Activated CD8-positive, alpha-beta T cell treated with anti-CD3 and anti-CD28 coated beads for 36 hours (primary cell): ENCODE data around the gene LRRC27. TPM values are rescaled to one million over a fixed set of nuclear protein-coding genes. Genes with fewer than 3 reads are reported as not detected.
A peak's percentile ranks its signal among the peaks of the same experiment; 100 is the strongest.
"Not testable (repeated sequence)": the region's sequence is repeated elsewhere in the genome, so short reads cannot be mapped to it uniquely, and the experiment has no call there.

Source experiments
- ATAC-seq: fragments of 200-7000 bp; cut with Tn5 transposase; one replicate; pipeline ENCODE4 v1.10.0; 2021; ENCODE audit warnings: mild to moderate bottlenecking, moderate library complexity
- CTCF ChIA-PET: fragments of 350-600 bp; sonication (Branson Sonifier 250); formaldehyde crosslinking; loops from one replicate; lab custom pipeline; 2021; ENCODE audit warnings: antibody characterized with exemption; lab: Charles Lee
- POLR2A ChIA-PET: fragments of 350-600 bp; sonication (Branson Sonifier 250); formaldehyde crosslinking; loops from one replicate; lab custom pipeline; 2021; ENCODE audit warnings: antibody characterized with exemption; lab: Charles Lee
- DNase-seq: peaks from one replicate; pipeline ENCODE4 v3.0.0-alpha.2; 2020
- H3K27ac Mint-ChIP-seq: one replicate; pipeline ENCODE4 v1.8.0; 2021; ENCODE audit warnings: mild to moderate bottlenecking, mixed read lengths
- H3K27me3 Mint-ChIP-seq: one replicate; pipeline ENCODE4 v1.8.0; 2021; ENCODE audit warnings: mixed read lengths
- H3K36me3 Mint-ChIP-seq: one replicate; pipeline ENCODE4 v1.8.0; 2021; ENCODE audit warnings: low read depth, mixed read lengths
- H3K4me1 Mint-ChIP-seq: one replicate; pipeline ENCODE4 v1.8.0; 2021; ENCODE audit warnings: low read depth, mixed read lengths
- H3K4me3 Mint-ChIP-seq: one replicate; pipeline ENCODE4 v1.8.0; 2021; ENCODE audit warnings: mild to moderate bottlenecking, moderate library complexity, mixed read lengths
- H3K9me3 Mint-ChIP-seq: one replicate; pipeline ENCODE4 v1.8.0; 2021; ENCODE audit warnings: mixed read lengths
- intact Hi-C: fragments of 100-400 bp; cut with micrococcal nuclease; formaldehyde crosslinking; loops from one replicate; pipeline ENCODE4 v1.10.0; 2022
- total RNA-seq, 2 experiments: library from RNA; stranded (reverse); gene quantifications; one replicate each; pipeline ENCODE4 v1.2.3, GENCODE V29; 2021
- TF ChIP-seq, protein P1 (sequence below): fragments of 200-600 bp; IDR thresholded peaks from one replicate; pipeline ENCODE4 v1.8.0; 2022; ENCODE audit warnings: antibody characterized with exemption, mild to moderate bottlenecking

The LRRC27 gene
- total RNA-seq, 2 experiments from 2014 or later, result 2.7 to 3.5 TPM

DNA sequence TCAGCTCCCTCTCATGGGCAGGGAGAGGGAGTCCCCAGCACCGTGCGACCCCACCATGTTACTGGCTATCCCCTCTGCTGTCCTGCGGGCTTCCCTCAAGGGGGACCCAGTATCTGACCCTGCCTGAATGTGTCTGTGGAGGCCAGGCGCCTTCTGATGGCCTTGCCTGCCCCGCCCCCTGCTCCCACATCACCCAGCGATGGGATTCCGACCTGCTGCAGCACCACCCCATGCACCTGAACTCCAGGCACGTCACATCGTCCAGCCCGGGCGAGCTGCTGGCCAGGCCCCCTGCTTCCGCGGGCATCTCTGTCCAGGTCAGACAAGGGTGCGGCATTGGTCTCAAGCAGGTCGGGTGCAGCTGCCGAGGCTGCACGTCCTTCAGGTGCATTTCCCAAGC, 19.0 kb downstream of the LRRC27 start:
- intact Hi-C loops, result loop anchor here (10.0 kb wide), 1 partner anchor 126 kb away; no protein-coding TSS in a partner anchor

DNA sequence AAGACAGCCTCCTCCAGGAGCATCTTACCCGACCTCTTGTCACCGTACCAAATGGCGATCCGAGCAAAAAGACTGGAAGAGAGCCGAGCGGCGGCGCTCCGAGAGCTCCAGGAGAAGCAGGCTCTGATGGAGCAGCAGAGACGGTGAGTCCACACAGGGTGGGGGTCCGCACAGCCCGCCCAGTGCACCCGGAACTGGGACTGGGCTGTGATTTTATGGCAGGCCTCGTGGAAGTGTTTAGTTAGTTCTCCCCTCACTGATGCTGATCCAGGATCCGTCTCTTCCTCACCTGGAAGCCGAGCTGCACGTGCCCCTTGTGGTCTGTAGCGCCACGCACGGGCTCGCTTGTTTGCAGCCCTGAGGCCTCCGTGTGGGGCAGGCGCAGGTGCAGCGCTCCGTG, 19.6 kb downstream of the LRRC27 start:
- ChIA-PET POLR2A (no interaction called here), CTCF (no interaction called here)
- Mint-ChIP-seq H3K9me3 (no peaks in the 10 kb centered on the region), H3K4me1 (no peaks in the 10 kb centered on the region), H3K36me3 (no peaks in the 10 kb centered on the region), H3K27me3 (no peaks in the 10 kb centered on the region), H3K27ac (no peak overlapping the region), H3K4me3 (no peak overlapping the region)
- TF ChIP-seq, protein P1, sequence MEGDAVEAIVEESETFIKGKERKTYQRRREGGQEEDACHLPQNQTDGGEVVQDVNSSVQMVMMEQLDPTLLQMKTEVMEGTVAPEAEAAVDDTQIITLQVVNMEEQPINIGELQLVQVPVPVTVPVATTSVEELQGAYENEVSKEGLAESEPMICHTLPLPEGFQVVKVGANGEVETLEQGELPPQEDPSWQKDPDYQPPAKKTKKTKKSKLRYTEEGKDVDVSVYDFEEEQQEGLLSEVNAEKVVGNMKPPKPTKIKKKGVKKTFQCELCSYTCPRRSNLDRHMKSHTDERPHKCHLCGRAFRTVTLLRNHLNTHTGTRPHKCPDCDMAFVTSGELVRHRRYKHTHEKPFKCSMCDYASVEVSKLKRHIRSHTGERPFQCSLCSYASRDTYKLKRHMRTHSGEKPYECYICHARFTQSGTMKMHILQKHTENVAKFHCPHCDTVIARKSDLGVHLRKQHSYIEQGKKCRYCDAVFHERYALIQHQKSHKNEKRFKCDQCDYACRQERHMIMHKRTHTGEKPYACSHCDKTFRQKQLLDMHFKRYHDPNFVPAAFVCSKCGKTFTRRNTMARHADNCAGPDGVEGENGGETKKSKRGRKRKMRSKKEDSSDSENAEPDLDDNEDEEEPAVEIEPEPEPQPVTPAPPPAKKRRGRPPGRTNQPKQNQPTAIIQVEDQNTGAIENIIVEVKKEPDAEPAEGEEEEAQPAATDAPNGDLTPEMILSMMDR, result no peak
- no peak for DNase-seq
- ATAC-seq, result no peak
- intact Hi-C loops, result loop anchor here (10.0 kb wide), 1 partner anchor 127 kb away; no protein-coding TSS in a partner anchor

More for the DNA sequence above, 19.0 kb downstream of the LRRC27 start:
- POLR2A ChIA-PET, result no interaction called here
- no peak for DNase-seq
- CTCF ChIA-PET, result interaction anchor here (0.6 kb wide), 1 partner anchor 137 kb away, joined by 3 read pairs; no protein-coding TSS in a partner anchor
- no peak for ATAC-seq
- no peaks in the 10 kb centered on the region for H3K4me1 Mint-ChIP-seq
- H3K9me3 Mint-ChIP-seq, result no peaks in the 10 kb centered on the region
- no peak overlapping the region for H3K27ac Mint-ChIP-seq
- H3K36me3 Mint-ChIP-seq, result no peaks in the 10 kb centered on the region
- TF ChIP-seq, protein P1, result no peak
- no peak overlapping the region for H3K4me3 Mint-ChIP-seq
- no peaks in the 10 kb centered on the region for H3K27me3 Mint-ChIP-seq

DNA sequence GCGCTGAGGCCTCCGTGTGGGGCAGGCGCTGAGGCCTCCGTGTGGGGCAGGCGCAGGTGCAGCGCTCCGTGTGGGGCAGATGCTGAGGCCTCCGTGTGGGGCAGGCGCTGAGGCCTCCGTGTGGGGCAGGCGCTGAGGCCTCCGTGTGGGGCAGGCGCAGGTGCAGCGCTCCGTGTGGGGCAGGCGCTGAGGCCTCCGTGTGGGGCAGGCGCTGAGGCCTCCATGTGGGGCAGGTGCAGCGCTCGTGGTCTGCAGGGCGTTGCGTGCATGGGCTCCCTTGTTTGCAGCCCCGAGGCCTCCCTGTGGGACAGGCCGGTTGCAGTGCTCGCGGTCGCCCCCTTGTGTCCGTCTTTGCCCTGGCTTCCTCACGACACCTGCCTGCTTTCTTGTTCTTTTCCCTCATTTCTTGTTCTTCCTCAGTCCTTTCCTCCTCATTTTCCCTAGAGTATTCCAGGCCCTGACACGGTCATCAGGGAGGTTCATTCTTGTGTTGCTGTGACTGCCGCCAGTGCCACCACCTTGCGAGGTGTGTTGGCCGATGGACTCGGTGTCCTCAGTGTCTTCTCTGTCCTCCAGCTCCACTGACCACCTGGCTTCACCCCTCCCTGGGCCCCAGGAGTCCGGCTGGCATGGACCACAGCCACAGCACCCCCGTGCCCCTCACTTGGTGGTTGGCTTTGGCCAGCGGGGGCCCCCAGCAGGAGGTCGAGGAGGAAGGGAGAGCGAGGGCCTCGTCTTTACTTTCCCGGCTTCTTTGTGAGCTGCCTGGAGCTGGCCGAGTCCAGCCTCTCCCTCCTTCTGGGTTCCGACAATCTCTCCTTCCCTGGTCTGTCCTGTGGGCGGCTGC, 20.7 kb downstream of the LRRC27 start:
- ATAC-seq (peak; percentile 93), DNase-seq (peak; percentile 87)
- CTCF ChIA-PET, result interaction anchor here (0.6 to 1.2 kb wide), 11 partner anchors 8 to 191 kb away, joined by 3 to 6 read pairs (median 3); no protein-coding TSS in a partner anchor
- H3K27me3 Mint-ChIP-seq, H3K4me3 Mint-ChIP-seq, H3K4me1 Mint-ChIP-seq, H3K36me3 Mint-ChIP-seq, POLR2A ChIA-PET, H3K9me3 Mint-ChIP-seq, H3K27ac Mint-ChIP-seq: not testable (repeated sequence)
- TF ChIP-seq, protein P1, result peak; percentile 73
- intact Hi-C loops, result loop anchor here (10.0 kb wide), 1 partner anchor 128 kb away; no protein-coding TSS in a partner anchor

DNA sequence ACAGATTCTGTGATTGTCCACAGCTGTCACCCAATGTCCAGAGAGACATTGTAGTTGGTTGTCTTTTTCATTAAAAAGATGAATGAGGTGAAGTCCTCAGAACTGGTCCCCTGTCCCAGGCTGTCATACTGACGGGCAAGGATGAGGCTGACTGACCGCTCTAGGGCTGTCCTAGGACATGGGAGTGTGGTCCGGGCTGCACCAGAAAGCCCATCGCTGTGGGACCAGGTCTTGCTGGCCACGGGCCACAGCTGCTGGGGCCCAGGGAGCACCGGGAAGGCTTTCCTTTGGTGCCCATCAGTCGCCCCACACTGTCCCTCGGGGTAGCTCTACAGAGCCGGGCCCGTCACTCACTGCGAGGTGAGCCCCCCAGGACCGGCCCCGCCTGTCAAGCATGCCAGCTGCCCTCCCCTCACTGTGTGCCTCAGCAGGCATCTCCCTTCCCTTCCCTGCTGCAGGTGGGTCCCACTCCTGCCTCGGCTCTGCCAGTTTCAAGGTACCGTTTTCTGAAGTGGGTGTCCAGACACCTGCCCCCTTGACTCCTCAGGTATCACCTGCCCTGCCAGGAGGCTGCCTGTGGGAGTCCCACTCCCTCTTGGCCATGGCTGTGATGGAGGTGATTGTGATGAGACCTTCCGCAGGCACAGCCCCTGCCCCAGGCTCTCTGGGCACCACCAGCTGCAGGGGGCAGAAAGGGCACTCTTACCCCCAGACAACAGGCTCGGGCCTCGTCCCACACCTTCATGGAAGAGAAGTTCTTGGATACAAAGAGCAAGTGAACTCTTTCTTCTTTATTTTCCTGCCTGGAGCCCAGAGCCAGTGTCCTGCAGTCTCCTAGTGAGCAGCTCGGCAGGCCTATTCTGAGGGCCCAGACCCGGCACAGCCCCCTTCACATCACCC, 21.7 kb downstream of the LRRC27 start:
- DNase-seq (no peak), ATAC-seq (no peak)
- Mint-ChIP-seq H3K4me1 (no peaks in the 10 kb centered on the region), H3K36me3 (no peaks in the 10 kb centered on the region), H3K27ac (no peak overlapping the region), H3K4me3 (no peak overlapping the region), H3K27me3 (no peaks in the 10 kb centered on the region), H3K9me3 (no peaks in the 10 kb centered on the region)
- TF ChIP-seq, protein P1, result no peak
- ChIA-PET POLR2A (no interaction called here), CTCF (interaction anchor here (0.6 to 1.2 kb wide), 11 partner anchors 7 to 190 kb away, joined by 3 to 6 read pairs (median 3); no protein-coding TSS in a partner anchor)
- intact Hi-C loops, result loop anchor here (10.0 kb wide), 1 partner anchor 129 kb away; no protein-coding TSS in a partner anchor
